Activated CD4-positive, alpha-beta T cell treated with anti-CD3 and anti-CD28 coated beads, Interleukin-2, Interleukin-6, amounts not matched to agents 100 ng/mL and 50 ng/mL, durations not matched to agents 16 hours and 8 hours (primary cell): ENCODE measurements around the gene SYTL5.

Source experiments
- DNase-seq: peaks from one replicate; pipeline ENCODE4 v3.0.0-alpha.2; 2020

The SYTL5 gene

DNA sequence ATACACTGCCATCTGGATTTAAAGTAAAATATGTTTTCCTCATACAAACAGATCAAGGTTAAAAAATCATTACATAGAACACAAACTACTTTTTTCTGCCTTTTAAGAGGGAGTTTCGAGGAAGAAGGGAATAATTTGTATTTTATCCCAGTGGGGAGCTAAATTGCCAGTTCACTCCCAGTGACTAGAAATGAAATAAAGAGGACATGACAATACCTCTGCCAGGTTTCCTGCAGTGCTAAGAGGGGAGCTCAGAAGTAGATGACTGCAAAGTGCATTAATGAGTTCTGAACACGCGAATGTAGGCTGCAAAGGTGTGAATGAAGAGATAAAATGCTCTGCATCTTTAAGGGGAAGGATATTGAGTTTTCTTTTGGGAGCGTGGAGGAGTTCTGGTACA is 144.6 kb downstream of the SYTL5 start:
- DNase-seq, result no peak

DNA sequence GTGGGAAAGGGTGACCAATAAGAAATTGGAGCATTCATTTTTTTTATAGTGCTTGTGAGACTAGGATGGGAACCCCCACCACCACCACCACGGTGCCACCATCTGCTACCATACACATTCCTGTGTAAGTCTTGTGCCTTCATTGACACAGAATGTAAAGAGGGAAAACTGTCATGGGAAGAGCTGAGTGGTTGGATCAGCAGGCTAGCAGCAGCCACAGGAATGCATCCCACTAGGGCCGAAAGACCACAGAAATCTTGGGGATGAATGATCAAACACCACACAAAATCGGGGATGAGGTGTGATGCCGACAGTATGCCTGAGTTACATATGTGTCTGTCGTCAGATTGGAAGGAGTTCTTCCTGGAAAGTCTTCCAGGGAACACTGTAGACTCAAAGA is 145.1 kb downstream of the SYTL5 start:
- DNase-seq, result no peak

DNA sequence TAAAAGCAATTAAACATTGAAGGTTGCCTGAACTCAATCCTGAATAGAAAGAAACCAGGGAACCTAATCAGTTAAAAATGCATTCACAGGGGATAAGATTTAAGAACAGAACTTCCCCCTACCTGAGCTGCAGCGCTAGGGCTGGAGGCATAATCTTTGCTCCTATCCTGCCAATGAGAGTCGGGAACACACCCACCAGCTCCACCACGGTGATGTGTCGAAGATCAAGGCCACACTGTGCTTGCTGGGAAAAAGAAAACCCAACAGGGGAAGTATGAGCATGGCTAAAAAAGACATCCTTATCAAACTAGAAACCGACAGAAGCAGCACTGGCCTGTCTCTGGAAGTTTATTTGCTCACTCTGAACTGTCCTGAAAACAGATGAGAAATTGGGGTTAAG is 148.0 kb downstream of the SYTL5 start:
- DNase-seq, result no peak

DNA sequence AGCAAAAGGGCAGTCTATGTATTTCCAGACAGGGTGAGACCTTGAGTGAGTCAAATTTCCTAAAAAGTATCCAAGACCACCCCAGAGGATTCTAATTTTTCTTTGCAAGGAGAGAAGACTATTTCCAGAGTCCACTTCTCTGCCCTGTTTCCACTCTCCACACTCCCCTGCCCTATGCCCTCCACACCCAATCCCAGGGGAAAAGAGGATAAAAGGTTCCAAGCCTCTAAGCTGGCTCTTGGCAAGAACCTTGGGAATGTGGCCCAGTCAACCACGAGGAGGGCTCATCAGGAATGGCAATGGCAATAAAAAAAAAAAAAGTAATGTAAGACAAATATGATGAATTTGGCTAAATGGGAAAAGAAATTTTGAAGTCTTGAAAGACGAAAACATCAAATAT is 148.5 kb downstream of the SYTL5 start:
- no peak for DNase-seq

DNA sequence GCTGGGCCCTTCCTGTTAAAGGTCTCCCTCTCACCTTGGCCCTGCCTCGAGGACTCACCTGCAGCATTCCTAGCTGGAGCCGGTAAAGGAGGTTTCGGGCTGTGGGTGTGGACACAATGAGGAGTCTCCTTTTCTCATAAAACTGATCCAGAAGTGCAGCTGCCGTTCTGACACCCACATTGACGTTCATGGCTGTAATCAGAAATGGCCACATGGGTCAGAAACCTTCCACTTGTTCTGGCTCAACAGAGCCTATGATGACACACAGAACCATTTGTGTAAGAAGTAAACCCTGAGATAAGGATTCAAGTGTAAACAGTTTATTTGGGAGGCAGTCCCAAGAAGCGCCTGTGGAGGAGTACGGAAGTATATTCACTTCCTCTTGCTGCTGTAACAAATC is 150.5 kb downstream of the SYTL5 start:
- no peak for DNase-seq

DNA sequence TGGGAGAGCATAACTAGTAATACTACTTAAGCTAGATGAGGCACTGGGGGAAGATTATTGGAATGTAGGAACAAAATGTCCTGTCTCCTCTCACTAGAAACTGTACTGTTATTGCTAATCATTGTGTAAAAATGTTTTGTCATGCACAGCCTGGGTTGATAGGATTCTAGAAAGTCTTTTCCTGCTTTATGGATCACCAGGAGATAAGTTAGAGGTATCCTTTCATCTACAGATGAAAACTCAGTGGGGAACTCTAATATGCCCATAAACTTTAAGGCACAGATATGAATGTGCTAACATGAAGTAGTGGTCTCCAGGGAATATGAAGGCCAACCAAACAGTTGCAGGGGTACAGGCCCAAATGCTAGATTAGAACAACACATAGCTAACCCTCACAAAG is 156.8 kb downstream of the SYTL5 start:
- no peak for DNase-seq

DNA sequence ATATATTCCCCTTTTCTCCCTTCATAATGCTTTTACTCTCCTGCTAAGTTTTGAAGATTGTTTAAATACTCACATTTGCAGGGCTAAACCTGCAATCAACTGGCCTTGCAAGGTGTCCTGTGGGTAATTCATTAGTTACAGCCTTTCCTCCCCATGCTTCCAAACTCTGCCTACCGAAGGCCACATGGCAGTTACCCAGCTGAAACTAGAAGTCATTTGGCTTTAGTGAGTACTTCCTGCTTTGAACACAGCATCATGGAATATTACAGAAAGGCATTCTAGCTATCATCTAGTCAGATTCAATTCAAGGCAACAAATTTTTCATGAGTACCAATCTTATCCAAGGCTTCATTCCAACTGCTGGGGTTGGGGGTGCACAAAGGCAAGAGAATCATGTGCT is 158.7 kb downstream of the SYTL5 start:
- no peak for DNase-seq

DNA sequence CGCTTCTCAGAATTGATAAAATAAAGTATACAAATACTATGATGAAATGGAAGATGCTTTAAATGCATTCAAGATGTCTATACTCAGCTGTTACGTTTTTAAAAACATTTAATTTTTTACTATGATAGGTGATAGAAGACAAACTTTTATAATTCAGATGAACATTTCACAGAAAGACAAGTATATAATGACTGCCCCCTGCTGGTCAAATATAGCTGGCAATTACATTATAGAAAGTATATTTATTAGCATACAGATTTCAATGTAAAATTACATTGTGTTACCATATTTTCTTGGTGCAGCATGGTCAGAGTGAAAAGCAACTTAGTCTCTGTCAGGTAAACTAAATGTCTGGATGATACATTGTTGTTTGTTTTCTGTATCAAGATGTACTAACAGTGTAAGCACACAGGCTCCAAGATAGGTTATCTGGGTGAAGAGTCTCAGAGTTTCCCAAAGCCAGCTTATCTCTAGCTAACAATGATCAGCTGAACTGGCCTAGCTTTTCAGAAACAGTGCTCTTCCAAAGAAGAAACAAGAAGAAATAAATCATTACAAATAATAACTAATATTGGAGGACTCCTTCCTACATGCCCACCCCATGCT is 160.2 kb downstream of the SYTL5 start:
- peak; percentile 39 for DNase-seq

DNA sequence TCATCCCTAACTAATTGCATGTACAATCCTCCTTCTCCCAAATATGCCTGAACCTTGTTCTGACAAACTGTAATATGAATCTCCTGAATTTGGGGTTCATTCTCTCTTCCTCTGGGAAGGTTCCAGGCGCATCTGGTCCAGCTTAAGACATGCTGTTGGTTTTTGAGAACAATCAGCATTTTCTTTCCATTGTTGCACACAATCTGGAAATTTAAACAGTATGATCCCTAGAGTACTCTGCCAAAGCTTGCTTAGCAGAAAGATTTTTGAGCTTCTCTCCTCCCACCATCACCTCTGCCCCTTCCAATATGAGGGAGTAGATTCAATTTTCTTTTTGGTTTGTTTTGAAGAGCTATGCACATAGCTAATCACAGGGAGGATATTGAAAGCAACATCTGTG is 164.2 kb downstream of the SYTL5 start:
- DNase-seq, result no peak

DNA sequence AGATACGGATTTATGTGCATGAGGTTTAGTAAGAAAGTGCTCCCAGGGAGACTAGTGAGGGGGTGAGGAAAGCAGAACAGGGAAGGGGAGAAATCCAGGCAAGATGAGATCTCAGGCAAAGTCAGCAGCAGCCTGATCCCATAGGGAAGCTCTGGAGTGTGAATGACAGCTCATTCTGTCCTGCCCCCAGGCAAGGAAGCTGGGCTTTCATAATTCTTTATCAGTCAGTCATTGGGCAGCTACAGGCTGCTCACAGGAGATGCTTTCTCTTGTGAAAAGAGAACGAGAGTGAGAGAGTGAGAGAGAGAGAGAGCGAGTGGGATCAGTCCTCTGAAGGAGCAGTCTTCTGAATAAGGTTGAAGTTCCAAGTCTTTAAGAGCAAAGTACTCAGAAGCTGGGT is 166.2 kb downstream of the SYTL5 start:
- DNase-seq, result no peak

DNA sequence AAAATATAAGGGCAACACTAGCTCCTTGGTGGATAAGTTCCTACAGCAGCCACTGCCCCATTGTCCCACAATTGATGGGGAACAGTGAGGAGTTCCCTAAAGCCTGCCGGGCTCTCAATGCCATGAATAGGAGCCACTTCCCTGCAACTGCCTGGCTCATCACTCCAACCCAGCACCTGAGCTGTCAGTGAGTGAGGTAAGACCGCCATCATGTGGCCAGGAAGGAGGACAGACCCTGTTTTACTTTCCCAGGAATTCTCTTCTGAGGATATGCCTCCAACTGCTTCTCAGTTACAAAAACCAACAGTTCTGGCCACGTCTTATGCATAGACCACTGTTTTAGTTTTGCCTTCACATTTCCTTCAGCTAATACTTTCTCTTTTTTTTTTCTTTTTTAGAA is 168.8 kb downstream of the SYTL5 start:
- DNase-seq, result peak; percentile 9

DNA sequence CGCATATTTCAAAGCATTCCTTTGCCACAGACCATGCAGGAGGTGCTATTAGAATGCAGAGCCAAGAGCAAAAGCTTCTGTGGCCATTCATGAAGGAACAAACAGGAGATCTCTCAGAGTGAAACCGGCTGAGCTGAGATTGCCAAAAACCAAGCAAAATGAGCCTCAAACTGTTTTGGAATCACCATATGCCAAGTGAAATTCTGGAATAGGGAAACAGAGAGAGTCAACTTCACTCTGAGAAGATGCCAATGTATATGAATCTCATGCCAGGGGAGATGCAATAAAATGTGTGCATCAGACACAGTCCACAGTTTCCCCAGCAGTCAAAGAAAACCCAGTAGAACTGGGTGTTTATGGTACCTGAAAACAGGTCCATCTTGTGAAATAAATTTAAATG is 172.0 kb downstream of the SYTL5 start:
- DNase-seq, result no peak
